OCI-LY7 (cell line): ENCODE data around the gene COMP.

Source experiments
- EZH2phosphoT487 ChIP-seq: fragments of 200-600 bp; sonication (generic); IDR thresholded peaks from 2 replicates; pipeline ENCODE4 v1.6.1; 2018; ENCODE audit warnings: low read depth, borderline replicate concordance, mild to moderate bottlenecking, mixed run types, antibody characterized with exemption, low read length, moderate library complexity, mixed read lengths
- TF ChIP-seq, protein P1 (sequence below): fragments of 200-600 bp; sonication (generic); conservative IDR thresholded peaks from 2 replicates; pipeline ENCODE4 v1.5.1; 2014; ENCODE audit warnings: mild to moderate bottlenecking, antibody characterized with exemption, low read length, moderate library complexity, mixed read lengths

GRCh38 chr19:18814063-18814462 lies 23.0 kb upstream of the COMP start:
- TF ChIP-seq, protein P1, sequence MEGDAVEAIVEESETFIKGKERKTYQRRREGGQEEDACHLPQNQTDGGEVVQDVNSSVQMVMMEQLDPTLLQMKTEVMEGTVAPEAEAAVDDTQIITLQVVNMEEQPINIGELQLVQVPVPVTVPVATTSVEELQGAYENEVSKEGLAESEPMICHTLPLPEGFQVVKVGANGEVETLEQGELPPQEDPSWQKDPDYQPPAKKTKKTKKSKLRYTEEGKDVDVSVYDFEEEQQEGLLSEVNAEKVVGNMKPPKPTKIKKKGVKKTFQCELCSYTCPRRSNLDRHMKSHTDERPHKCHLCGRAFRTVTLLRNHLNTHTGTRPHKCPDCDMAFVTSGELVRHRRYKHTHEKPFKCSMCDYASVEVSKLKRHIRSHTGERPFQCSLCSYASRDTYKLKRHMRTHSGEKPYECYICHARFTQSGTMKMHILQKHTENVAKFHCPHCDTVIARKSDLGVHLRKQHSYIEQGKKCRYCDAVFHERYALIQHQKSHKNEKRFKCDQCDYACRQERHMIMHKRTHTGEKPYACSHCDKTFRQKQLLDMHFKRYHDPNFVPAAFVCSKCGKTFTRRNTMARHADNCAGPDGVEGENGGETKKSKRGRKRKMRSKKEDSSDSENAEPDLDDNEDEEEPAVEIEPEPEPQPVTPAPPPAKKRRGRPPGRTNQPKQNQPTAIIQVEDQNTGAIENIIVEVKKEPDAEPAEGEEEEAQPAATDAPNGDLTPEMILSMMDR: no peak
- TF ChIP-seq EZH2phosphoT487: no peak
